ENCODE measurements around the gene SP2. TPM values are rescaled to one million over a fixed set of nuclear protein-coding genes. Genes with fewer than 3 reads are reported as not detected.

The SP2 gene
- total and polyA plus RNA-seq, 2 of the 13 experiments (the other 11 are each of a cell fraction or from before 2014, with no cell fraction given) = 1.4 to 4.8 TPM

- no peak for TF ChIP-seq PREB (CRISPR knock-in tag; IDR thresholded peaks at IDR 0.05)
- peak; percentile 38 for TF ChIP-seq FOSL2 (CRISPR knock-in tag; IDR thresholded peaks at IDR 0.05)
- peak; percentile 66; the same call in 1 of the 2 replicates for TF ChIP-seq MYC (CRISPR knock-in tag; IDR thresholded peaks at IDR 0.05; ENCODE audit: borderline replicate concordance)
- no peak for TF ChIP-seq JDP2 (CRISPR knock-in tag; IDR thresholded peaks at IDR 0.05; ENCODE audit: borderline replicate concordance)
- TF ChIP-seq, protein P1, sequence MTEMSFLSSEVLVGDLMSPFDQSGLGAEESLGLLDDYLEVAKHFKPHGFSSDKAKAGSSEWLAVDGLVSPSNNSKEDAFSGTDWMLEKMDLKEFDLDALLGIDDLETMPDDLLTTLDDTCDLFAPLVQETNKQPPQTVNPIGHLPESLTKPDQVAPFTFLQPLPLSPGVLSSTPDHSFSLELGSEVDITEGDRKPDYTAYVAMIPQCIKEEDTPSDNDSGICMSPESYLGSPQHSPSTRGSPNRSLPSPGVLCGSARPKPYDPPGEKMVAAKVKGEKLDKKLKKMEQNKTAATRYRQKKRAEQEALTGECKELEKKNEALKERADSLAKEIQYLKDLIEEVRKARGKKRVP (CRISPR knock-in tag; IDR thresholded peaks at IDR 0.05) = no peak
- TF ChIP-seq THAP11 (CRISPR knock-in tag; IDR thresholded peaks at IDR 0.05) = peak; percentile 45; the same call in 1 of the 2 replicates
- TF ChIP-seq NR2F6 (IDR thresholded peaks at IDR 0.05) = peak; percentile 53
- TF ChIP-seq NR2F6 (CRISPR knock-in tag; IDR thresholded peaks at IDR 0.05) = peak; percentile 83
- TF ChIP-seq ZBTB38 (CRISPR knock-in tag; IDR thresholded peaks at IDR 0.05) = peak; percentile 61; the same call in 1 of the 2 replicates
- TF ChIP-seq, protein P2, sequence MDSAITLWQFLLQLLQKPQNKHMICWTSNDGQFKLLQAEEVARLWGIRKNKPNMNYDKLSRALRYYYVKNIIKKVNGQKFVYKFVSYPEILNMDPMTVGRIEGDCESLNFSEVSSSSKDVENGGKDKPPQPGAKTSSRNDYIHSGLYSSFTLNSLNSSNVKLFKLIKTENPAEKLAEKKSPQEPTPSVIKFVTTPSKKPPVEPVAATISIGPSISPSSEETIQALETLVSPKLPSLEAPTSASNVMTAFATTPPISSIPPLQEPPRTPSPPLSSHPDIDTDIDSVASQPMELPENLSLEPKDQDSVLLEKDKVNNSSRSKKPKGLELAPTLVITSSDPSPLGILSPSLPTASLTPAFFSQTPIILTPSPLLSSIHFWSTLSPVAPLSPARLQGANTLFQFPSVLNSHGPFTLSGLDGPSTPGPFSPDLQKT (CRISPR knock-in tag; IDR thresholded peaks at IDR 0.05; ENCODE audit: borderline replicate concordance) = no peak
- TF ChIP-seq RARA (CRISPR knock-in tag; IDR thresholded peaks at IDR 0.05) = peak; percentile 99
- TF ChIP-seq HNF4G (IDR thresholded peaks at IDR 0.05; ENCODE audit: borderline replicate concordance, low read depth, low read length) = peak; percentile 90
- TF ChIP-seq HNF4G (CRISPR knock-in tag; IDR thresholded peaks at IDR 0.05; ENCODE audit: borderline replicate concordance, low read depth) = peak; percentile 98; the same call in 1 of the 2 replicates
- TF ChIP-seq, protein P3, sequence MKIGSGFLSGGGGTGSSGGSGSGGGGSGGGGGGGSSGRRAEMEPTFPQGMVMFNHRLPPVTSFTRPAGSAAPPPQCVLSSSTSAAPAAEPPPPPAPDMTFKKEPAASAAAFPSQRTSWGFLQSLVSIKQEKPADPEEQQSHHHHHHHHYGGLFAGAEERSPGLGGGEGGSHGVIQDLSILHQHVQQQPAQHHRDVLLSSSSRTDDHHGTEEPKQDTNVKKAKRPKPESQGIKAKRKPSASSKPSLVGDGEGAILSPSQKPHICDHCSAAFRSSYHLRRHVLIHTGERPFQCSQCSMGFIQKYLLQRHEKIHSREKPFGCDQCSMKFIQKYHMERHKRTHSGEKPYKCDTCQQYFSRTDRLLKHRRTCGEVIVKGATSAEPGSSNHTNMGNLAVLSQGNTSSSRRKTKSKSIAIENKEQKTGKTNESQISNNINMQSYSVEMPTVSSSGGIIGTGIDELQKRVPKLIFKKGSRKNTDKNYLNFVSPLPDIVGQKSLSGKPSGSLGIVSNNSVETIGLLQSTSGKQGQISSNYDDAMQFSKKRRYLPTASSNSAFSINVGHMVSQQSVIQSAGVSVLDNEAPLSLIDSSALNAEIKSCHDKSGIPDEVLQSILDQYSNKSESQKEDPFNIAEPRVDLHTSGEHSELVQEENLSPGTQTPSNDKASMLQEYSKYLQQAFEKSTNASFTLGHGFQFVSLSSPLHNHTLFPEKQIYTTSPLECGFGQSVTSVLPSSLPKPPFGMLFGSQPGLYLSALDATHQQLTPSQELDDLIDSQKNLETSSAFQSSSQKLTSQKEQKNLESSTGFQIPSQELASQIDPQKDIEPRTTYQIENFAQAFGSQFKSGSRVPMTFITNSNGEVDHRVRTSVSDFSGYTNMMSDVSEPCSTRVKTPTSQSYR (CRISPR knock-in tag; IDR thresholded peaks at IDR 0.05; ENCODE audit: borderline replicate concordance) = 0 out of 2 replicates have a peak, but pooled peaks have one; percentile 24
- TF ChIP-seq ZNF512B (CRISPR knock-in tag; IDR thresholded peaks at IDR 0.05; ENCODE audit: borderline replicate concordance) = 0 out of 2 replicates have a peak, but pooled peaks have one; percentile 40
- TF ChIP-seq TAF15 (IDR thresholded peaks at IDR 0.05; ENCODE audit: low read depth, low read length, poor library complexity, severe bottlenecking) = no peak
- no peak for TF ChIP-seq ZNF280B (CRISPR knock-in tag; IDR thresholded peaks at IDR 0.05; ENCODE audit: borderline replicate concordance)
Measured at GRCh38 chr17:47952171-47953021, 56.4 kb downstream of the SP2 start (continued).

All from HepG2 (cell line).